NT2/D1 (cell line): ENCODE measurements around the gene NAALADL2.

Source experiments
- SUZ12 ChIP-seq: IDR thresholded peaks from 2 replicates; pipeline ENCODE4 v1.6.1; 2011; ENCODE audit not compliant: insufficient read length, insufficient read depth; ENCODE audit errors: extremely low read depth
- ZNF274 ChIP-seq: IDR thresholded peaks from 2 replicates; pipeline ENCODE4 v1.6.1; 2011; ENCODE audit warnings: mild to moderate bottlenecking, low read depth, low read length

- TF ChIP-seq SUZ12, result no peak
- TF ChIP-seq ZNF274, result no peak
These were observed 188.7 kb downstream of the NAALADL2 start for GRCh38 chr3:175047786-175048185.
